Measurements from ENCODE around the gene CX3CR1.

The CX3CR1 gene

GRCh38 chr3:39279745-39280517 is at the start of gene CX3CR1:
Gene CX3CR1 (minus strand): TSS chr3:39280036. CDS start chr3:39266509, 13,527 bp downstream.
- no peaks in the 10 kb centered on the region for H3K9me3 ChIP-seq
- TF ChIP-seq CTCF (IDR thresholded peaks at IDR 0.05), result no peak
- peaks cover 0 to 4% (median 0%) of the 10 kb centered on the region in 4 donors for H3K4me1 ChIP-seq
- no peaks in the 10 kb centered on the region for H3K27me3 ChIP-seq
- DNase-seq, result no peak
- intact Hi-C loops (cut with DNase I; ENCODE audit: low total_unique reads), result no loop called here
- no peaks in the 10 kb centered on the region for H3K36me3 ChIP-seq
- no peak within 1 kb of the TSS for H3K4me3 ChIP-seq
- H3K27ac ChIP-seq, result no peak within 1 kb of the TSS

- no peak within 1 kb of the TSS for H3K27ac ChIP-seq
- H3K27me3 ChIP-seq, result no peaks in the 10 kb centered on the region
- no peak for DNase-seq
- H3K36me3 ChIP-seq, result no peaks in the 10 kb centered on the region
- H3K9me3 ChIP-seq, result no peaks in the 10 kb centered on the region
- no peak within 1 kb of the TSS for H3K4me3 ChIP-seq
- no peaks in the 10 kb centered on the region for H3K4me1 ChIP-seq
- TF ChIP-seq CTCF (IDR thresholded peaks at IDR 0.05), result no peak
- intact Hi-C loops (cut with DNase I; ENCODE audit: low total_unique reads), result no loop called here
These were observed 49.7 kb upstream of the CX3CR1 start, which contains the start of gene CCR8 for GRCh38 chr3:39329493-39329892. Gene CCR8 (plus strand): TSS chr3:39329709. CDS start chr3:39332332, 2,623 bp downstream.

GRCh38 chr3:39327746-39328349 is 48.0 kb upstream of the CX3CR1 start:
- intact Hi-C loops (cut with DNase I; ENCODE audit: low total_unique reads), result no loop called here

GRCh38 chr3:39327053-39327745 is 47.4 kb upstream of the CX3CR1 start:
- H3K9me3 ChIP-seq, result no peaks in the 10 kb centered on the region
- intact Hi-C loops (cut with DNase I; ENCODE audit: low total_unique reads), result no loop called here
- no peaks in the 10 kb centered on the region for H3K36me3 ChIP-seq
- H3K4me3 ChIP-seq, result no peak overlapping the region
- no peak overlapping the region for H3K27ac ChIP-seq
- no peak for DNase-seq
- no peaks in the 10 kb centered on the region for H3K4me1 ChIP-seq
- no peaks in the 10 kb centered on the region for H3K27me3 ChIP-seq
- TF ChIP-seq CTCF (IDR thresholded peaks at IDR 0.05), result no peak

More at GRCh38 chr3:39327746-39328349, 48.0 kb upstream of the CX3CR1 start:
- Histone ChIP-seq H3K27me3 (no peaks in the 10 kb centered on the region), H3K9me3 (no peaks in the 10 kb centered on the region), H3K4me3 (no peak overlapping the region), H3K36me3 (no peaks in the 10 kb centered on the region), H3K27ac (no peak overlapping the region), H3K4me1 (no peaks in the 10 kb centered on the region)
- no peak for TF ChIP-seq CTCF (IDR thresholded peaks at IDR 0.05)
- DNase-seq, result no peak

- Histone ChIP-seq H3K9me3 (no peaks in the 10 kb centered on the region), H3K27me3 (no peaks in the 10 kb centered on the region), H3K4me1 (no peaks in the 10 kb centered on the region), H3K27ac (no peak overlapping the region), H3K4me3 (no peak overlapping the region), H3K36me3 (no peaks in the 10 kb centered on the region)
- no peak for DNase-seq
- intact Hi-C loops (cut with DNase I; ENCODE audit: low total_unique reads), result no loop called here
- TF ChIP-seq CTCF (IDR thresholded peaks at IDR 0.05), result no peak
These were observed 45.4 kb upstream of the CX3CR1 start for GRCh38 chr3:39325236-39325635.

Data from tibial artery (tissue), 4 donors.